Ovary (tissue), 9 donors: Measurements from ENCODE around the gene MAP1S. TPM values are rescaled to one million over a fixed set of nuclear protein-coding genes. Genes with fewer than 3 reads are reported as not detected.

Source experiments
- DNase-seq, 5 donors: peaks; one replicate each; pipeline ENCODE4 v3.0.0-alpha.2; 2019 to 2020
- H3K27ac ChIP-seq, 2 donors: fragments of 200-600 bp; one replicate each; pipeline versions ENCODE4 v1.5.1 to v1.8.0; 2019 to 2022
- H3K27me3 ChIP-seq: fragments of 200-600 bp; one replicate; pipeline ENCODE4 v1.8.0; 2022
- H3K36me3 ChIP-seq: fragments of 200-600 bp; sonication (generic); one replicate; pipeline ENCODE4 v1.5.1; 2019
- H3K4me1 ChIP-seq: one replicate; pipeline ENCODE4 v1.8.1; 2013; ENCODE audit warnings: mild to moderate bottlenecking, moderate library complexity; ENCODE audit not compliant: insufficient read depth
- H3K4me3 ChIP-seq: fragments of 200-600 bp; sonication (generic); one replicate; pipeline ENCODE4 v1.5.1; 2017
- H3K9me3 ChIP-seq, 2 donors: fragments of 200-600 bp in 1 of 2; sonication (generic) in 1 of 2; one replicate each; pipeline versions ENCODE4 v1.5.1 to v1.8.1; 2013 to 2019; ENCODE audit warnings: mild to moderate bottlenecking in 1 of 2, moderate library complexity in 1 of 2
- EP300 ChIP-seq: sonication (generic); formaldehyde crosslinking; IDR thresholded peaks from one replicate; pipeline ENCODE4 v1.6.1; 2017; ENCODE audit warnings: antibody characterized with exemption
- POLR2A ChIP-seq: fragments of 450-650 bp; IDR thresholded peaks from one replicate; pipeline ENCODE4 v1.6.1; 2017; ENCODE audit warnings: antibody characterized with exemption, mild to moderate bottlenecking, moderate library complexity
- whole genome bisulfite sequencing, 3 donors: extraction: QIAGEN DNeasy Blood & Tissue Kit in 1 of 3; methylation state at CpG; one replicate each; pipeline versions ENCODE4 v1.1.5 to v1.1.7; 2013 to 2017; 5-methylcytosine and 5-hydroxymethylcytosine counted together
- intact Hi-C, 4 donors: fragments of 100-400 bp; cut with DNase I; formaldehyde crosslinking; loops; one replicate each; pipeline versions ENCODE4 v1.11.0 to v1.15.1; 2022 to 2023
- polyA plus RNA-seq, 2 donors: library from polyadenylated mRNA; stranded (reverse); fragments of 200-250 nt in 1 of 2; fragments of 350-450 nt in 1 of 2; fragmentation: Illumina TruSeq in 1 of 2; extraction: RNeasy Lipid Tissue Mini Kit (QIAGEN cat#74804) in 1 of 2; gene quantifications; one replicate each; pipeline ENCODE4 v1.2.3, GENCODE V29; 2013 to 2014
- total RNA-seq, 7 donors: library from RNA; depleted of rRNA in 2 of 7; stranded (reverse); fragments of >200 nt in 2 of 7; fragmentation: NEBNext Ultra II Directional in 3 of 7; extraction: Animal tissue kit (Norgen Biotek cat#: 25700) in 3 of 7; gene quantifications; one replicate each; pipeline versions ENCODE4 v1.1.0 to v1.2.4, GENCODE V29; 2016 to 2023
- TF ChIP-seq, protein P1 (sequence below), 3 donors: fragments of 450-650 bp in 2 of 3; fragments of 200-600 bp in 1 of 3; IDR thresholded peaks; one replicate each; pipeline versions ENCODE4 v1.5.1 to v1.8.0; 2016 to 2022; ENCODE audit warnings: antibody characterized with exemption in 3 of 3, mild to moderate bottlenecking in 1 of 3
- donor health status: DM: no; HTN: no; CAD: no; lungs with moderate emphysema.
- donor health status: DM: no; HTN: no; CAD: no.
- donor health status: Bipolar disorder and iron deficiency.
- donor health status: DM: yes; HTN: yes; CAD: no.
- donor health status: DM: no; HTN: no; CAD: no.
- donor health status: DM: yes; HTN: yes; CAD: no.

Gene MAP1S
- total and polyA plus RNA-seq, 9 donors = 5.0 to 76.8 (median 58.8) TPM

DNA sequence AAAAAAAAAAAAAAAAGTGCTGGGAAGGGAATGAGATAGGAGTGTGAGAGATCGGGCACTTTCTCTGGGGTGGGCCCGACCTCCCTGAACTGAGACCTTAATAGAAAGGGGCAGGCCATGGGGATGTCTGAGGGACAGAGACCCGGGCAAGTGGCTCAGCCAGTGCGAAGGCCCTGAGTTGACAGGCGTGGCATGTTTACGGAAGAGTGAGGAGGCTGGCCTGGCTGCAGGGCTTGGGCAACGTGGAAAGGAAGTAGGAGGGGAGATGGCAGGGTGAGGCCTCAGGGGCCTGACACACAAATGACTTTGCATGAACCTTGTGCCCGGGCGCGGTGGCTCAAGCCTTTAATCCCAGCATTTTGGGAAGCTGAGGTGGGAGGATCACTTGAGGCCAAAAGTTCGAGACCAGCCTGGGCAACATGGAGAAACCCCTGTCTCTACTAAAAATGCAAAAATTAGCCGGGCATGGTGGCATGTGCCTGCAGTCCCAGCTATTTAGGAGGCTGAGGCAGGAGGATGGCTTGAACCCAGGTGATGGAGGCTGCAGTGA, 45.9 kb downstream of the MAP1S start:
- Histone ChIP-seq H3K4me1 (peaks cover 3% of the 10 kb centered on the region), H3K27ac (no peak overlapping the region), H3K4me3 (no peak overlapping the region), H3K27me3 (no peaks in the 10 kb centered on the region), H3K9me3 (no peaks in the 10 kb centered on the region), H3K36me3 (no peaks in the 10 kb centered on the region)
- intact Hi-C loops = loop anchor here in 3 of 4 donors (5.0 to 10.0 kb wide), 2 partner anchors 158 to 160 kb away; no protein-coding TSS in a partner anchor
- TF ChIP-seq POLR2A (no peak), EP300 (no peak)
- TF ChIP-seq, protein P1, sequence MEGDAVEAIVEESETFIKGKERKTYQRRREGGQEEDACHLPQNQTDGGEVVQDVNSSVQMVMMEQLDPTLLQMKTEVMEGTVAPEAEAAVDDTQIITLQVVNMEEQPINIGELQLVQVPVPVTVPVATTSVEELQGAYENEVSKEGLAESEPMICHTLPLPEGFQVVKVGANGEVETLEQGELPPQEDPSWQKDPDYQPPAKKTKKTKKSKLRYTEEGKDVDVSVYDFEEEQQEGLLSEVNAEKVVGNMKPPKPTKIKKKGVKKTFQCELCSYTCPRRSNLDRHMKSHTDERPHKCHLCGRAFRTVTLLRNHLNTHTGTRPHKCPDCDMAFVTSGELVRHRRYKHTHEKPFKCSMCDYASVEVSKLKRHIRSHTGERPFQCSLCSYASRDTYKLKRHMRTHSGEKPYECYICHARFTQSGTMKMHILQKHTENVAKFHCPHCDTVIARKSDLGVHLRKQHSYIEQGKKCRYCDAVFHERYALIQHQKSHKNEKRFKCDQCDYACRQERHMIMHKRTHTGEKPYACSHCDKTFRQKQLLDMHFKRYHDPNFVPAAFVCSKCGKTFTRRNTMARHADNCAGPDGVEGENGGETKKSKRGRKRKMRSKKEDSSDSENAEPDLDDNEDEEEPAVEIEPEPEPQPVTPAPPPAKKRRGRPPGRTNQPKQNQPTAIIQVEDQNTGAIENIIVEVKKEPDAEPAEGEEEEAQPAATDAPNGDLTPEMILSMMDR (IDR thresholded peaks at IDR 0.05) = no peak
- DNase-seq = no peak
- 84 to 88% (median 88%) methylated on average over 12 of the region's 12 CpGs for WGBS, 3 donors

DNA sequence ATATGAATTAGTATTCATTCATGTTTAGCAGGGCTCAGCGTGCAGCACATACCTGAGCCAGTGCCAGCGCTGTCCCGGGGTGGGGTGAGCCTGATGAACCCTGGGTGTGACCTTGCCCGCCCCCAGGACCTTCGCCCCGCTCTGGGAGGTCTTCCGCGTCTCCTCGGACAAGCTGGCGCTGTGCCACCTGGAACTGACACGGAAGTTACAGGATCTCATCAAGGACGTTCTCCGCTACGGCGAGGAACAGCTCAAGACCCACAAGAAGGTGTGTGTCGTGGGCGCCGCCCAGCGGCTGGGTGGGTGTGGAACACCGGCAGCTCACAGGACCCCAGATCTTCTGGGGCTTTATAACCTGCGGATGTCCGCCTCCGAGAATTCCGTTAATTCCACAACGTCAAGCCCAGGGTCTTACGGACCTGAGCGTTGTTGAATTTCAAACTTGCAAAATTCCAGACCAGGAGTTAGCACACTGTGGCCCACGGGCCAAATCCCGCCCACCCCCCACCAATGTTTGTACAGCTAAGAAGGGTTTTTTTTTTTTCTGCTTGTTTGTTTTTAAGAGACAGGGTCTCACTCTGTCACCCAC, 47.4 kb downstream of the MAP1S start:
- intact Hi-C loops = loop anchor here in 3 of 4 donors (5.0 to 10.0 kb wide), 2 partner anchors 159 to 162 kb away; no protein-coding TSS in a partner anchor
- no peak overlapping the region for H3K4me3 ChIP-seq
- H3K4me1 ChIP-seq = peaks cover 3% of the 10 kb centered on the region
- H3K36me3 ChIP-seq = no peaks in the 10 kb centered on the region
- H3K27ac ChIP-seq = no peak overlapping the region
- TF ChIP-seq EP300 = no peak
- TF ChIP-seq, protein P1 (IDR thresholded peaks at IDR 0.05) = peak; percentile 69 to 81 (median 75)
- H3K27me3 ChIP-seq = no peaks in the 10 kb centered on the region
- WGBS, 3 donors = 1 to 3% (median 3%) methylated on average over 26 to 29 of the region's 29 CpGs
- no peaks in the 10 kb centered on the region for H3K9me3 ChIP-seq
- DNase-seq = peak; percentile 84 to 94 (median 86)

DNA sequence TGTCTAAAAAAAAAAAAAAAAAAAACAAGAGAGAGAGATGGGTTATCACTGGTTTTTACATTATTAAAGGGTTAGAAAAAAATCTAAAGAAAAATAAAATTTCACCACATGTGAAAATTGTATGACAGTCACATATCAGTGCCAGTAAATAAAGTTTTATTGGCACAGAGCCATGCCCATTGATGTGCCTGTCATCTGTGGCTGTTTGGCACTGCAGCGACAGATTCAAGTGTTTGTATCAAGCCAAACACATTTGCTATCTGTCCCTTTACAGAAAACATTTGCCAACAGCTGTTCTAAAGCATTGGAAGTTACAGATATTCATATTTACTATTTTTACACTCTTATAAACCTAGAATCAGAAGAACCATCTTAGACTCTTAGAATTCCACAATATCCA, 48.3 kb downstream of the MAP1S start:
- H3K36me3 ChIP-seq = no peaks in the 10 kb centered on the region
- intact Hi-C loops = loop anchor here in 3 of 4 donors (5.0 to 10.0 kb wide), 2 partner anchors 160 to 163 kb away; no protein-coding TSS in a partner anchor
- peaks cover 3% of the 10 kb centered on the region for H3K4me1 ChIP-seq
- WGBS, 3 donors = 9 to 35% (median 18%) methylated on average over 1 of the region's 1 CpG
- TF ChIP-seq EP300 (no peak), POLR2A (no peak)
- TF ChIP-seq, protein P1 (IDR thresholded peaks at IDR 0.05) = no peak
- H3K9me3 ChIP-seq = no peaks in the 10 kb centered on the region
- DNase-seq = no peak
- H3K27ac ChIP-seq = no peak overlapping the region
- no peaks in the 10 kb centered on the region for H3K27me3 ChIP-seq
- H3K4me3 ChIP-seq = no peak overlapping the region

DNA sequence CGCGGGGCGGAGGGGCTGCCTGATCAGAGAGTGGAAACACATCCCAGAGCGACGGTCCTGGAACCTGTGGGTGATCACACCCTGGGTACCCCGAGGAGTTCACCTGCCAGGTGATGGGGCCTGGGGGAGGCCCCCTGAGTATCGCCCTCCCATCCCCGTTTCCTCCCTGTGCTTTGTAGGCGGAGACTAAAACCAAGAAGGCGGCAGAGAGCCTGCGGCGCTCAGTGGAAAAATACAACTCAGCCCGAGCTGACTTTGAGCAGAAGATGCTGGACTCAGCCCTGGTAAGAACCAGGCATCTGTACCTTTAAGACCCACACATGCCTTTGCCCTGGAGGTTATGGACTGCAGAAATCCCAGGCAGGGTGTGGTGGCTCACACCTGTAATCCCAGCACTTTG, 51.3 kb downstream of the MAP1S start:
- Histone ChIP-seq H3K4me3 (no peak overlapping the region), H3K27ac (no peak overlapping the region), H3K27me3 (no peaks in the 10 kb centered on the region), H3K9me3 (no peaks in the 10 kb centered on the region), H3K4me1 (peaks cover 3% of the 10 kb centered on the region), H3K36me3 (no peaks in the 10 kb centered on the region)
- DNase-seq = no peak
- WGBS, 3 donors = 82 to 87% (median 82%) methylated on average over 13 of the region's 13 CpGs
- intact Hi-C loops = no loop called here
- TF ChIP-seq EP300 = no peak
- TF ChIP-seq, protein P1 (IDR thresholded peaks at IDR 0.05) = no peak
- TF ChIP-seq POLR2A = no peak
